ENCODE data around the gene COG1. TPM values are rescaled to one million over a fixed set of nuclear protein-coding genes. Genes with fewer than 3 reads are reported as not detected.
A peak's percentile ranks its signal among the peaks of the same experiment; 100 is the strongest.

The COG1 gene
- total and polyA plus RNA-seq, 8 donors: 30.7 to 54.3 (median 45.6) TPM

DNA sequence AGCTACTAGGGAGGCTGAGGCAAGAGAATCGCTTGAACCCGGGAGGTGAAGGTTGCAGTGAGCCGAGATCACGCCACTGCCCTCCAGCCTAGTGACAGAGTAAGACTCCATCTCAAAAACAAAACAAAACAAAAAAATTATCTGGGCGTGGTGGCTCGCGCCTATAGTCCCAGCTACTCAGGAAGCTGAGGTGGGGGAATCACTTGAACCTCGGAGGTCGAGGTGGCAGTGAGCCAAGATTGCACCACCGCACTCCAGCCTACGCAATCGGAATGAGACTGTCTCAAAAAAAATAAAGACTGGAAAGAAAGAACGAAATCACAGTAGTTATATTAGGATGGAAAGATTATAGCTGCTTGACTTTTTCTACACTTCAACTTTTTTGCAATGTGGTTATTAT, 18.9 kb downstream of the COG1 start:
- Histone ChIP-seq H3K36me3 (peaks cover 0 to 54% of the 10 kb centered on the region in 2 donors), H3K4me1 (peaks cover 0 to 10% of the 10 kb centered on the region in 2 donors), H3K27ac (no peak overlapping the region), H3K9me3 (no peaks in the 10 kb centered on the region), H3K27me3 (no peaks in the 10 kb centered on the region), H3K4me3 (no peak overlapping the region)
- intact Hi-C loops (cut with DNase I): no loop called here
- TF ChIP-seq, protein P1, sequence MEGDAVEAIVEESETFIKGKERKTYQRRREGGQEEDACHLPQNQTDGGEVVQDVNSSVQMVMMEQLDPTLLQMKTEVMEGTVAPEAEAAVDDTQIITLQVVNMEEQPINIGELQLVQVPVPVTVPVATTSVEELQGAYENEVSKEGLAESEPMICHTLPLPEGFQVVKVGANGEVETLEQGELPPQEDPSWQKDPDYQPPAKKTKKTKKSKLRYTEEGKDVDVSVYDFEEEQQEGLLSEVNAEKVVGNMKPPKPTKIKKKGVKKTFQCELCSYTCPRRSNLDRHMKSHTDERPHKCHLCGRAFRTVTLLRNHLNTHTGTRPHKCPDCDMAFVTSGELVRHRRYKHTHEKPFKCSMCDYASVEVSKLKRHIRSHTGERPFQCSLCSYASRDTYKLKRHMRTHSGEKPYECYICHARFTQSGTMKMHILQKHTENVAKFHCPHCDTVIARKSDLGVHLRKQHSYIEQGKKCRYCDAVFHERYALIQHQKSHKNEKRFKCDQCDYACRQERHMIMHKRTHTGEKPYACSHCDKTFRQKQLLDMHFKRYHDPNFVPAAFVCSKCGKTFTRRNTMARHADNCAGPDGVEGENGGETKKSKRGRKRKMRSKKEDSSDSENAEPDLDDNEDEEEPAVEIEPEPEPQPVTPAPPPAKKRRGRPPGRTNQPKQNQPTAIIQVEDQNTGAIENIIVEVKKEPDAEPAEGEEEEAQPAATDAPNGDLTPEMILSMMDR (IDR thresholded peaks at IDR 0.05): no peak
- ATAC-seq (no peak), DNase-seq (no peak)

DNA sequence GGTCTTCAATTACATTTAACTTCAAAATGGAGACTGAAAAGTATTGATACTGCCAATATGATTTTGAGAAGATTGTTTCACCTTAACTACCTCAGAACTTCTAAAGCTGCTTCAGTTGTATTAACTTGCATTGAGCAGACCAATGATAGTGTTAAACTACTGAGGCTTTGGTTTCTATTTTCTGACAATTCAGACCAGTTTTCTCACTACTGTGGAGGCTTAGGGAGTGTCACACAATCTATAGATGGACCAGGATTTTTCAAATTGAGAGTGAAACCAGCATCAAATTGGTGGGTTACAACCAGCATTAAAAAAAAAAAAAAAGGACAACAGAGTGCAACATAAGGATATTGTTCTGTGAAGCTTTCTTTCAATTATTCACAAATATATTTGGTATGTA, 21.2 kb downstream of the COG1 start:
- DNase-seq (no peak), ATAC-seq (no peak)
- TF ChIP-seq, protein P1 (IDR thresholded peaks at IDR 0.05): no peak
- no peak overlapping the region for H3K4me3 ChIP-seq
- intact Hi-C loops (cut with DNase I): no loop called here
- H3K27ac ChIP-seq: no peak overlapping the region
- peaks cover 0 to 10% of the 10 kb centered on the region in 2 donors for H3K4me1 ChIP-seq
- H3K27me3 ChIP-seq: no peaks in the 10 kb centered on the region
- peaks cover 0 to 53% of the 10 kb centered on the region in 2 donors for H3K36me3 ChIP-seq
- no peaks in the 10 kb centered on the region for H3K9me3 ChIP-seq

DNA sequence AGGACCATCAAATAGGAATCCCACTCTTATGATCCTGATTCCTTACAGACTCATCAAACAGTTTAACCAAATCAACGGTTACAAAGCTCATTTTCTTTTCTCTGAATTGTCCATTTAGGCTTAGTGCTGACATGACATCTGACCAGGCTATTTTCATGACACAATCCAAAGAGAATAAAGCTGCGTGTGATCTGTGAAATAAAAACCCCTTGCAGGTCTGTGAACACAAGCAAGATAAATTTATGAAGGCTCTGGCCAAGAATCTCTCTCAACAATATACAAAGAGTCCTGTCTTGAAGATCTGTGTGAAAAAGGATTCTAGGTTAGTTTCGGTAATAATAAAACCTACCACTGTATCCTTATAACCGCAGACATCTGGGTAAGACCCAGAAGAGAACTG, 22.0 kb downstream of the COG1 start:
- Histone ChIP-seq H3K36me3 (peaks cover 0 to 47% of the 10 kb centered on the region in 2 donors), H3K9me3 (no peaks in the 10 kb centered on the region), H3K4me3 (no peak overlapping the region), H3K27ac (no peak overlapping the region), H3K4me1 (peaks cover 0 to 10% of the 10 kb centered on the region in 2 donors), H3K27me3 (no peaks in the 10 kb centered on the region)
- DNase-seq (no peak), ATAC-seq (no peak)
- TF ChIP-seq, protein P1 (IDR thresholded peaks at IDR 0.05): no peak
- intact Hi-C loops (cut with DNase I): no loop called here

DNA sequence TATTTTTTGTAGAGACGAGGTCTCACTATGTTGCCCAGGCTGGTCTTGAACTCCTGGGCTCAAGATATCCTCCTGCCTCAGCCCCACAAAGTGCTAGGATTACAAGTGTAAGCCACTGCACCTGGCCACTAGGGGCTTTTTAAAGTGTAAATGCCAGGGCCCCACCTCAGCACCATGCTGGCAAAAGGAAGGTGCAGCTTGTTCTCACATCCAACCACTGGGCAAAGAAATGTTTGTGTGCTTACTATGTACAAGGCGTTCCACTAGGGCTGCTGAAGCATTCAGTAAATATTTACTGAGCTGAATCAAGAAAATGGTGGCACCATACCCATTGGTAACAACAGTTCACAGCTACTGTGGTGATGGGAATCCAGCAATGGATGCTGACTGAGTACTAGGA, 22.6 kb downstream of the COG1 start:
- intact Hi-C loops (cut with DNase I): no loop called here
- peak; percentile 56 for ATAC-seq
- no peak overlapping the region for H3K27ac ChIP-seq
- peaks cover 0 to 50% of the 10 kb centered on the region in 2 donors for H3K36me3 ChIP-seq
- no peak overlapping the region for H3K4me3 ChIP-seq
- no peaks in the 10 kb centered on the region for H3K27me3 ChIP-seq
- TF ChIP-seq, protein P1 (IDR thresholded peaks at IDR 0.05): no peak
- H3K4me1 ChIP-seq: peaks cover 0 to 10% of the 10 kb centered on the region in 2 donors
- H3K9me3 ChIP-seq: no peaks in the 10 kb centered on the region
- DNase-seq: no peak

DNA sequence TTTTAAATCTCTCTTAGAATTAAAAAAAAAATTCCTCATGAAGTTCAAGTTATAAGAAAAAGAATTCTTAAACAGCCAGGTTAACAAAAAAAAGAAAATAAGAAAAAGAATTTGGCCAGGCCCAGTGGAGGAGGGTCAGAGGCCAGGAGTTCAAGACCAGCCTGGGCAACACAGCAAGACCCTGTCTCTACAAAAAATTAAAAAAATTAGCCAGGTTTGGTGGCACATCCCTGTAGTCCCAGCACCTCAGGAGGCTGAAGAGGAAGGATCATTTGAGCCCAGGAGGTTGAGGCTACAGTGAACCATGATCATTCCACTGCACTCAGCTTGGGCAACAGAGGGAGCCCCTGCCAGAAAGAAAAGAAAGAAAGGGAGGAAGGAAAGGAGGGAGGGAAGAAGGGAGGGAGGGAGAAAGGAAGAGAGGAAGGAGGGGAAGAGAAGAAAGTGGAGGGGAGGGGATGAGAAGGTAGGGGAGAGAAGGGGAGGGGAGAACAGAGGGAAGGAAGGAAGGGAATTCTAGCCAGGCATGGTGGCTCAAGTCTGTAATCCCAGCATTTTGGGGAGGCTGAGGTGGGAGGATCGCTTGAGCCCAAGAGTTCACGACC, 30.9 kb downstream of the COG1 start:
- no peak for DNase-seq
- no peak for ATAC-seq
- intact Hi-C loops (cut with DNase I): no loop called here

More for the DNA sequence above, 30.9 kb downstream of the COG1 start:
- H3K9me3 ChIP-seq: no peaks in the 10 kb centered on the region
- H3K27me3 ChIP-seq: no peaks in the 10 kb centered on the region
- peaks cover 0 to 29% of the 10 kb centered on the region in 2 donors for H3K36me3 ChIP-seq
- no peak overlapping the region for H3K27ac ChIP-seq
- no peak overlapping the region for H3K4me3 ChIP-seq
- peaks cover 0 to 37% of the 10 kb centered on the region in 2 donors for H3K4me1 ChIP-seq
- TF ChIP-seq, protein P1 (IDR thresholded peaks at IDR 0.05): no peak

Data from left lung (tissue), 10 donors.